ACC112 (cell line): ENCODE data around the gene EZR.

ENCODE experiments used
- H2AFZ ChIP-seq: fragments of 200-600 bp; sonication (generic); one replicate; pipeline ENCODE4 v1.6.0; 2017; ENCODE audit warnings: antibody characterized with exemption, low read length; ENCODE audit not compliant: unreplicated experiment
- H3K27ac ChIP-seq: fragments of 200-600 bp; sonication (generic); 2 replicates; pipeline ENCODE4 v1.5.1; 2014; ENCODE audit warnings: low read depth, mild to moderate bottlenecking, antibody characterized with exemption, low read length, moderate library complexity
- H3K27me3 ChIP-seq: fragments of 200-600 bp; sonication (generic); 2 replicates; pipeline ENCODE4 v1.6.1; 2014; ENCODE audit warnings: mild to moderate bottlenecking, antibody characterized with exemption, low read length, moderate library complexity, mixed read lengths; ENCODE audit not compliant: insufficient read depth
- H3K36me3 ChIP-seq: fragments of 200-600 bp; sonication (generic); 2 replicates; pipeline ENCODE4 v1.6.1; 2016; ENCODE audit warnings: mild to moderate bottlenecking, antibody characterized with exemption, low read length, moderate library complexity, mixed read lengths; ENCODE audit not compliant: insufficient read depth
- H3K4me1 ChIP-seq: fragments of 200-600 bp; sonication (generic); one replicate; pipeline ENCODE4 v1.6.1; 2016; ENCODE audit warnings: low read length, mixed read lengths; ENCODE audit not compliant: insufficient read depth, unreplicated experiment, control insufficient read depth
- H3K4me3 ChIP-seq: fragments of 200-600 bp; sonication (generic); 2 replicates; pipeline ENCODE4 v1.5.1; 2014; ENCODE audit warnings: mild to moderate bottlenecking, low read depth, low read length
- H3K79me2 ChIP-seq: fragments of 200-600 bp; sonication (generic); one replicate; pipeline ENCODE4 v1.6.0; 2016; ENCODE audit warnings: low read length; ENCODE audit not compliant: control insufficient read depth, unreplicated experiment, insufficient read depth

EZR gene

DNA sequence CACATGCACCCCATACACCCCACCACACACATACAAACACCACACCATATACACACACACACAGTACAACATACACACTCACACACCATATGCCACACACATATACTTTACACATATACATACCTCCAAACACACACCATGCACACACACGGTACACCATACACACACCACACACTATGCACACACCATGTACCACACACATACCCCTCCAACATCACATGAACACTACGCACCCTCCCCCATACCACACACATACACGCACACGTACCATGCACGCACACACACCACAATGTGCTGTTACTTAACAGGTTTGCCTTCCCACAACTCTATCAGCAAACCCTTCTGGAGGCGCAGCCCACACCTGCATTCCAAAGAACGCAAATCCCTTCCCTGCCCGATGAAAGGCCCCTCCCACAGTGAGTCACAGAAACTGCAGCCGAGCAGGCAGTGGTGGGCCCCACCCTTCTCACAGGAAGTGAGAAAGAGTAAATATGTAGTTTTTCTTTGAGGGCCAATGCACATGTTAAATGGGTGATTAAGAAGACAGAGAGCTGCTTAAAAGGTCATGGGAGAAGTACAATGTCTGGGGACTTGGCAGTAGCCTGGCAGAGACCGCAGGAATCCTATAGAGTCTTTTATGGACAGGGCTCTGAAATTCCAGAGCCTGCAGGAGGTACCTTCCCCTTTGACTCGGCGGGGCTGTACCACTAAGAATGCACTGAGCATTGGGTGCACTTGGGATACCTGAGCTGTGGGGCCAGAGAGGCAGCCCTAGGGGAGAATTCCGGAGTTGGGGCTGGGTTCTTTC, 34.1 kb upstream of the EZR start:
- Histone ChIP-seq H3K27me3 (no peaks in the 10 kb centered on the region), H3K4me1 (peaks cover 35% of the 10 kb centered on the region), H2AFZ (no peak overlapping the region), H3K4me3 (no peak overlapping the region), H3K36me3 (no peaks in the 10 kb centered on the region), H3K27ac (peak overlapping the region; percentile 11; the same call in 1 of the 2 replicates), H3K79me2 (no peaks in the 10 kb centered on the region)

DNA sequence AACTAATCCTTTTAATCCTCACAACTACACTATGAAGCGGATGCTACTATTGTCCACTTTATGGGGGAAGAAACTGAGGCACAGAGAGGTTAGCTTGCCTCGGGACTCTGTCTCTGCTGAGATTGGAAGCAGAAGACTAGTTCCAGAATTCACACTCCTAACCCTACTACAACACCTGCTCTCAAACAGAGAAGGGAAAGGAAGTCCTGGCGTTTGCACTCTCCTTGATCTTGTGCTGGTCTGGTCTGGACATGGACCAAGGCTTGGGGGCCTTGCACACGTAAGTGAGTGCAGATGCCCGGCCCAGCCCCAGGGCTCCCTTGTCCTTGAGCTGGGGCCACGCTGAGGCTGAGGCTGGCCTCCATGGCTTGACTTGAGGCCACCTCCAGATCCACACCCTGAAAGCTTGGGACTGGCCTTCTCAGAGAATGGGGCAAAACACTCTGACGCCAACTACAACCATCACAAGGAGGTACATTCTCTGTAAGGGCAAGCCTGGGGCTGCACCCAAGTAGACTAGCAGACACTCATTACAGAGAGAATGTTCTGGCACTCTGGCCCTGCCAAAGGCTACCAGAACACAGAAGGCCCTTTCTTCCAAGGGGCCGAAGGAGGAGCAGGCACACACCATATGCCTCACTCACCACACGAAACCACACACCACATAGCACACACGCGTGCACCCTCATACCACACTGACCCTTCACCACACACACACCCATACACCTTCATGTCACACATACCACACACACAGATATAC, 33.3 kb upstream of the EZR start:
- H3K4me1 ChIP-seq = peaks cover 35% of the 10 kb centered on the region
- H2AFZ ChIP-seq = no peak overlapping the region
- H3K36me3 ChIP-seq = no peaks in the 10 kb centered on the region
- H3K27me3 ChIP-seq = no peaks in the 10 kb centered on the region
- no peak overlapping the region for H3K27ac ChIP-seq
- H3K79me2 ChIP-seq = no peaks in the 10 kb centered on the region
- H3K4me3 ChIP-seq = no peak overlapping the region

DNA sequence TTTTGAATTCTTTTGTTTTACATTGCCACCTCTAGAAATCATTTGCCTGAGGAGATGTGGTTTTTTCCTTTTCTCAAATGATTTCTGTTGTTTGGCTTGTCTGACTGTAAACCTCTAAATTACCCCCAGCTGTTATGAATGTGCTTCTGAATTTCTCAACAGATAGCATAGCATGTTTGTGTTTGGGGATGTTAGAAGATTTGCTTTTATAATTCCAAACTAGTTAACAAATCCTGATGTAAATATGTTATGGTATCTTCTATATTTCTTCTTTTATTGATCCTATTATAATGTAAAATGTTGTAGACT, 31.6 kb upstream of the EZR start:
- Histone ChIP-seq H3K27ac (peak overlapping the region; percentile 95), H2AFZ (no peak overlapping the region), H3K27me3 (no peaks in the 10 kb centered on the region), H3K79me2 (no peaks in the 10 kb centered on the region), H3K36me3 (no peaks in the 10 kb centered on the region), H3K4me1 (peaks cover 35% of the 10 kb centered on the region), H3K4me3 (no peak overlapping the region; the same call in 1 of the 2 replicates)

DNA sequence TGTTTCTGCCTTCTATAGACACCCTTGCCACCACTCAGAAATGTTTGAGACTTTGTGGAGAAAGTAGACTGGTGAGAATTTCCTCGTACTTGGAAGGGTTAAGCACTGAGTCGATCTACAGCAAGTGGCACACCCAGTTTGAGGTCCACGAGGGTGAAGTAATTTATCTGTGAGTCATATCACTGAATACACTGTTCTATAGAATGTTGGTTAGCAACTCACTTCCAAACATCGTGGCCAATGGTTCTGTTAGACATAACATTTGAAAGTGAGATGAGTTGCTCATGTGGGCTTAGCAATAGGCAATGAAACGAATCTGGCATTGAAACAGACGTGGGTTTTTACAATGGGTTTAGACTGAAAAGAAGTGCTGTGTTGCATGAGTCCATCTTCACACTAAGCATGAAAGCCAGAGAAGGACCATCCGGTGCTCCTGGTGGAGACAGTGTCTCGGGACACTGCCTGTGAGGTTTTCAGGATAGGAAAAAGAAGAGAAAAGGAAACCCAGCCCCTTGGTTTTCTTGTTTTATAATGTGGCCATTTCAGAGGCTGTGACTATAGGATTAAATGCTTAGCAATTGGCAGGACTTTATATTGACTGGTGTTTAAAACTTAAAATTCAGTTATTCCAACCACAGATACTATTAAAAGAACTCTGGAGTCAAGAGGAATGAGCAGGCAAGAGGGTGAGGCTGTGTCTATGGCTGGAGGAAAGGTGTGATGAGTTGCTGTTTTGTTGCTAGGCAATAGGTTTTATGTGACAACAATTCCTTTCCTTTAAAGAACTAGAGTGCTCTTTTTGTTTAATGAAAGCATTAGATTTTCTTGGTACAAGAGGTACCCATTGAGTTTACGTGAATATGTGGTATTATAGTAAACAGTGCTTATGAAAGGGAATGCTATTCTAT, 31.0 kb upstream of the EZR start:
- Histone ChIP-seq H3K27me3 (no peaks in the 10 kb centered on the region), H3K79me2 (no peaks in the 10 kb centered on the region), H3K27ac (peak overlapping the region; percentile 95), H3K4me3 (peak overlapping the region; percentile 51), H3K36me3 (no peaks in the 10 kb centered on the region), H2AFZ (peak overlapping the region; percentile 80), H3K4me1 (peaks cover 35% of the 10 kb centered on the region)

DNA sequence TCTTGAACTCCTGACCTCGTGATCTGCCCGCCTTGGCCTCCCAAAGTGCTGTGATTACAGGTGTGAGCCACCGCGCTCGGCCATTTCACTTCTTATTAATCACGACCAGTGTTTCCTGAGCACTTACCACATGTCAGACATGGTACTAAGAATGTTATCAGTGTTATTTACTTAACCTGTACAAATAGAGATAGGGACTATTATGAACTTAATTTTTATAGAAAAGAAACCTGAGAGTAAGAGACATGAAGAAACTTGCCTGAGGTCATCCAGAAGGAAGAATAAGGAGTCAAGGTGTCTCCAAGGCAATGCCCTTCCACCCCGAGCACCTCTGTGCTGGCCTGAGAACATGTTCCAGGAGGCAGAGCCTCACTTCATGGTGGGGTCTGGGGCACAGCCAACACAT, 29.3 kb upstream of the EZR start:
- no peaks in the 10 kb centered on the region for H3K27me3 ChIP-seq
- peaks cover 26% of the 10 kb centered on the region for H3K4me1 ChIP-seq
- no peaks in the 10 kb centered on the region for H3K79me2 ChIP-seq
- no peak overlapping the region for H3K27ac ChIP-seq
- H2AFZ ChIP-seq = no peak overlapping the region
- H3K36me3 ChIP-seq = no peaks in the 10 kb centered on the region
- H3K4me3 ChIP-seq = no peak overlapping the region

DNA sequence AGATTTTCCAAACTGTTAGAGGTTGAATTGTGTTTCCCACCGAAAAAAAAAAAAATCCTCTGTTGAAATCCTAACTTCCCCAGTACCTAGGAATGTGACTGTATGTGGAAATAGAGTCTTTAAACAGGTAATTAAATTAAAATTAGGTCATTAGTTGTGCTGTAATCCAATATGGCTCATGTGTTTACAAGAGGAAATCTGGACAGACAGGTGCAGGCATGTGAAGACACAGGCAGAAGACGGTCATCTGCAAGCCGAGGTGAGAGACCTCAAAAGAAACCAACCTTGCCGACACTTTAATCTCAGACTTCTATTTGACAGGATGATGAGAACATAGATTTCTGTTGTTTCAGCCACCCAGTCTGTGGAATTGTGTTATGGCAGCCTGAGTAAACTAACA, 28.6 kb upstream of the EZR start:
- H3K27me3 ChIP-seq = no peaks in the 10 kb centered on the region
- H3K4me1 ChIP-seq = peaks cover 19% of the 10 kb centered on the region
- no peak overlapping the region for H2AFZ ChIP-seq
- no peaks in the 10 kb centered on the region for H3K79me2 ChIP-seq
- H3K36me3 ChIP-seq = no peaks in the 10 kb centered on the region
- no peak overlapping the region for H3K27ac ChIP-seq
- no peak overlapping the region for H3K4me3 ChIP-seq

DNA sequence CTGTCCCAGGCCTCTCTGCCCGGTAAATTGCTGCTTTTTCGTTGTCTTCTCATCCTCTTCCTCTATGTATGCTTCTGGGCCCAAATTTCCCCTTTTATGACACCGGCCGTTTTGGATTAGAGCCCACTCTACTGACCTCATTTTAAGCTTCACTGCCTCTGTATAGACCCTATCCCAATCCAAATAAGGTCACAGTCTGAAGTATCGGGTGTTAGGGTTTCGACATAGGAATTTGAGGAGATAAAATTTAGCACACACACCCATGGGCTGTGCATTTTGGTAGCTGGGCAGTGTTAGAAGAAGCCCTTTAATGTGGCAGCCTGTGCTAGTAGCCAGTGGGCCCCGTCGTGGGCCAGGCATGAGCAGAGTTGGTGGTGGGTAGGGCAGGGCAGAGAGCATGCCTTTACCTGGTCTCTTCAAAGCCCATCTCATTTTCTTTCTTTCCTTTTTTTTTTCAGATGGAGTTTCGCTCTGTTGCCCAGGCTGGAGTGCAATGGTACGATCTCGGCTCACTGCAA, 27.9 kb upstream of the EZR start:
- peaks cover 19% of the 10 kb centered on the region for H3K4me1 ChIP-seq
- no peak overlapping the region for H2AFZ ChIP-seq
- no peaks in the 10 kb centered on the region for H3K79me2 ChIP-seq
- no peak overlapping the region for H3K27ac ChIP-seq
- H3K36me3 ChIP-seq = no peaks in the 10 kb centered on the region
- no peaks in the 10 kb centered on the region for H3K27me3 ChIP-seq
- H3K4me3 ChIP-seq = no peak overlapping the region

DNA sequence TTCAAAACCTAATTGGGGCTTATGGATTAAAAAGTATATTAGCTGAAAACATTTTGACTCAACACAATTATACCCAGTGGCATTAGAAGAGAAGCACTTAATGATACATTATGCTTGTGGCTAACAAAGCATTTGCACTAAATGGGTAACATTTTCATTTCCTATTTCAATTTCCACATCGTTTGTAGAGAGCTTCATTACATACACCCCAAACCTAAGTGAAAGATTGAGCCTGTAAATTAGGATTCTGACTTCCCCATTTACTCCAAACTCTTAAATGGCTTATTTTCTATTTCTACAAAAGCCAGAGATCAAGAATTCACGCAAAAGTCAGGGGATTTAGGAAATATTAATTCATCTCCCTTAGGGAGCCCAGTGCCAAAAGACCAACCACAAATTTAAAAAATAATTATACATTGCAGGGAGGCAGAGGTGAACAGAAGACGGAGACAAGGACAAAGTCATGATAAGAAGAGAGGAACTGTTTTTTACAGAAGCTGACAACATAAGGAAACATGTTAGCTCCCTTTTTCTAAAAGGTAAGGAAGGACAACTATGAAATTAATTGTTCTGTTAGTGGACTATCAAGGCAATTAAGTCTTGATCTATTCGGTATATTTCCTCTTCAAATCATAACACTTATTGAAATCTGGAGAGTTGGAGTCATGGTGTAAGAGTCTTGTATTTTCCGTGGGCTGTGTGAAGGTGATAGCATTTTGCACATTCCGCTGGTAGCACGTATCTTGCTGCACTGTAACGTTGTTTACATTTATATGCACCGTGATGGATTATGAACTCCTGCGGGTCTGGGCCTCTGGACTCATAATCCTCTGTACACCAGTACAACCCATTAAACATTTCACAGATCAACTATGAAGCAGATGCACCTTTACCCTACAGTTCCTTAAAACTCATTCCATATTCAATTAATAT, 24.8 kb upstream of the EZR start:
- Histone ChIP-seq H3K27ac (no peak overlapping the region), H2AFZ (no peak overlapping the region), H3K4me1 (no peaks in the 10 kb centered on the region)

DNA sequence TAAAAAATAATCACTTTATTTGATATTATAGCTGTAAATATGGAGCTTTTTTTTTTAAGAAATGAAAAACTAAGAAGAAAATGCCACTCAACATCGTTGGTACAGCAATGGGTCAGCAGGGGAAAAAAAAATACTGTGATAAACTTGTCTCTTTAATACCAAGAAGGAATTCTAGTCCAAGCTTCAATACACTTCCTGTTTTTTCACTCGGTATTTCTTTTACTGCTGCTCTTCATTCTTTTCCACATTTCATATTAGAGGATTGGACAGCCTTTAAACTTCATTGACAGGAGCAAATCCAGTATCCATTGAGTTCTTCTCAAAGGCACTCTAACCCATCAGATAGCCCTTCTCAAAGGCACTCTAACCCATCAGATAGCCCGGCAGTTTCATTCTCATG, 22.2 kb upstream of the EZR start:
- Histone ChIP-seq H3K36me3 (no peaks in the 10 kb centered on the region), H3K27ac (no peak overlapping the region), H3K4me1 (no peaks in the 10 kb centered on the region), H2AFZ (no peak overlapping the region), H3K4me3 (no peak overlapping the region), H3K27me3 (no peaks in the 10 kb centered on the region), H3K79me2 (no peaks in the 10 kb centered on the region)

More for the DNA sequence above, 24.8 kb upstream of the EZR start:
- no peaks in the 10 kb centered on the region for H3K36me3 ChIP-seq
- no peak overlapping the region for H3K4me3 ChIP-seq
- no peaks in the 10 kb centered on the region for H3K27me3 ChIP-seq
- H3K79me2 ChIP-seq = no peaks in the 10 kb centered on the region
